Activated CD4-positive, alpha-beta T cell treated with anti-CD3 and anti-CD28 coated beads, Interleukin-2, amount 50 U/mL, for 4 hours (primary cell): ENCODE data around the gene SLC50A1.

Source experiments
- DNase-seq, 2 experiments: peaks; one replicate each; pipeline ENCODE4 v3.0.0-alpha.2; 2020

Gene SLC50A1

GRCh38 chr1:155172732-155173477 is 37.3 kb downstream of the SLC50A1 start, which contains the start of gene KRTCAP2:
TSS of gene KRTCAP2 (minus strand) at chr1:155173304. CDS start at chr1:155173224, 80 bp downstream.
- DNase-seq: peak; percentile 91 to 92

DNA sequence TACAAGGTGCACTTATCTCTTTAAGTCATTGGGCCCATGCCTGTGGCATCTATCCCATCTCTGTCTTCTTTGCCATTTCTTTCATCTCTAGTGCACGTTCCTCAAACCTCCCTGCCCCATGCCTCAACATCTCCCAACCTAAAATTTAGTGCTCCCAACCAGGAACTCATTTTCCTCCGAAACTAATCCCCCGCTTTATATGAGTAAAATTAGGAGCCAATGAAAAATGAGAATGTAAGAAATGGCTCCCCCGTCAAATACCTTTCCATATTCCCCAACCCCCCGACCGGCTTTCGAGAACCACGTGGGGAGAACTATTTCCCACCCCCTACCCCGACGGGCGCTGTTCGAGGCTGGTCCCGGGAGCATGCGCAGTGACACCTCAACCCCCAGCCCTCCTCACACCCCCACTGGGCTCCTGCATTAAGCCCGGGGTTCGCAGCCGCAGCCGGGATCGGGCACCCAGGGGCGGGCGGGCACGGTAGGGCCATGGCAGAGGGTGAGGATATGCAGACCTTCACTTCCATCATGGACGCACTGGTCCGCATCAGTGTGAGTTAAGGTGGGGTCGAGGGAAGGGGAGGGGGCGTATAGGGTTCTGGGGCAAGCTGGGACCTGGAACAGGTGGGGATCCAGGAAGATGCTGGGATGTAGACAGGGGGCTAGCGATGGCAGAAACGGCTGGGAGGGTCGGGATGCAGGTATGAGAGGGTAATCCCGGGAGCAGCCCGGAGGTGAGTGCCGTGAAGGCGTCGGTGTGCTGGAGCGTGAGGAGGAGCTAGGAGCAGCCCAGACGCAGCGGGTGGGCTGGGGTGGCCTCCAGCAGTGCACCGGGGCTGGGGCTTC is 38.0 kb downstream of the SLC50A1 start, which contains the start of gene TRIM46:
Gene TRIM46 (plus strand): TSS at position 372 of the 846 bp plus-strand sequence. CDS start 118 bp downstream, at position 490.
- DNase-seq: peak; percentile 63 to 72

DNA sequence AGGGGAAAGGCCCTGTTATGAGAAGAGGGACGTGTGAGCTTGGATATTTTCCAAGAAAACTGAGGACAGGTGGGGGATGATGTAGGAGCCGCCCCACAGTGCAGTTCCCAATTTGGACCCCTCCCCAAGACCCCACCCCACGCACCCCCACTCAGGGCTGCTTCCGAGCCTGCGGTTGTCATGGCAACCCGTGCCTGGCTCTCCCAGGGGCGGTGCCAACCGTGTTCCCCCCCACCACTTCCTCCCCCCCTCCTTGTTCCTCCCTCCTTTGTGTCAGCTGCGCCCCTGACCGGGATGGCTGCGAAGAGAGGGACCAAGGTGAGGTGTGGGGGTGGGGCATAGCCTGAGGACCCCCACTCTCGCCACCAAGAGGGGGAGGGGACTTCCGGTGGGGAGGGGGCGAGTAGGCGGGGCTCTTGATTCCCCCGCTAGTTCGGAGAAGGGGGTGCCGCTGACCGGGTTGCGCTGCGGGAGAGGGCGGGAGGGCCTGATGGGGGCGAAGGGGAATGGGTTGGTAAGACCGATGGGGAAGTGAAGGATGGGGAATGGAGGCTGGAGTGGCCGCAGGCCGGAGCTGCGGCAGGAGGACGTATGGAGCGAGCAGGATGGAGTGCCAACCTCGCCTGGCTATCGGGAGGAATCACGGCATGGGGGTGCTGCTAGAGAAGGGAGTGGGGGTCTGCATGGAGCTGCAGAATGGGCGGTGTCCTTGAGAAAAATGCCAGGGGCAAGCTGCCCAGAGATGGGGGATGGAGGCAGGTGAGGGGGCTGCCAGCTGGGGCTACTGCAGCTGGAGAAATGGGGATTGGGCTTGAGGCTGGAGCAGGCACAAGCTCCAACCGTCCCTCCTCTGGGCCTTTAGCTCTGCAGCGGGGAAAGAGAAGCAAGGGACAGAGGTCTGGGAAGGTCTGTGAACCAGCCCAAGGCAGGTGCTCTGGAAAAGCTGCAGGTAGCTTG is 39.0 kb downstream of the SLC50A1 start:
- DNase-seq: peak; percentile 38 to 45

DNA sequence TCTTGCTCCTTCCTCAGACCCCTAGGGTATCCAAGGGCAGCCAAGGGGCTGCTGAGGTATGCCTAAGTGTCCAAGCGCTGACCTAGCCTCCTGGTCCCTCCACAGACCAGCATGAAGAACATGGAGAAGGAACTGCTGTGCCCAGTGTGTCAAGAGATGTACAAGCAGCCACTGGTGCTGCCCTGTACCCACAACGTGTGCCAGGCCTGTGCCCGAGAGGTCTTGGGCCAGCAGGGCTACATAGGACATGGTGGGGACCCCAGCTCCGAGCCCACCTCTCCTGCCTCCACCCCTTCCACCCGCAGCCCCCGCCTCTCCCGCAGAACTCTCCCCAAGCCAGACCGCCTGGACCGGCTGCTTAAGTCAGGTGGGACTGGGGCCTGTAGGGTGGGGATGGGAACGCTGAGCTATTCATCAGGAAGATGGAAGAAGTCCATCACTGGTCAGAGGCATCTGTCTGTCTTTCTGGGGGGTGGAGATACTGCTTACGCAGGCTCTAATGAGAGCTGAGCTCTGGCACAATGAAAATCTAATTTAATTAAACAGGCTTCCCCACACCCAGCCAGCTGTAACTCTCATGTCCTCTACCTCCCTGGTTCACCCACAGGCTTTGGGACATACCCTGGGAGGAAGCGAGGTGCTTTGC is 39.8 kb downstream of the SLC50A1 start:
- no peak for DNase-seq

DNA sequence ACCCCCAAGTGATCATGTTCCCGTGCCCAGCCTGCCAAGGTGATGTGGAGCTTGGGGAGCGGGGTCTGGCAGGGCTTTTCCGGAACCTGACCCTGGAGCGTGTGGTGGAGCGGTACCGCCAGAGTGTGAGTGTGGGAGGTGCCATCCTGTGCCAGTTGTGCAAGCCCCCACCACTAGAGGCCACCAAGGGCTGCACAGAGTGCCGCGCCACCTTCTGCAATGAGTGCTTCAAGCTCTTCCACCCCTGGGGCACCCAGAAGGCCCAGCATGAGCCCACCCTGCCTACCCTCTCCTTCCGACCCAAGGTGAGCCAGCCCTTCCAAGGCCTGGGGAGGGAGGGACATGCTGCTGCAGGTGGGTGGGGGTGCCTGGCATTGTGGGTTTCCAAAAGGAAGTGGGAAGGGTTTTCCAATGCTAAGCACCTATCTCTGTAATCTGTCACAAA is 40.3 kb downstream of the SLC50A1 start:
- DNase-seq: no peak

- peak; percentile 81 to 83 for DNase-seq
Observed at GRCh38 chr1:155176544-155177071, 41.0 kb downstream of the SLC50A1 start.

DNA sequence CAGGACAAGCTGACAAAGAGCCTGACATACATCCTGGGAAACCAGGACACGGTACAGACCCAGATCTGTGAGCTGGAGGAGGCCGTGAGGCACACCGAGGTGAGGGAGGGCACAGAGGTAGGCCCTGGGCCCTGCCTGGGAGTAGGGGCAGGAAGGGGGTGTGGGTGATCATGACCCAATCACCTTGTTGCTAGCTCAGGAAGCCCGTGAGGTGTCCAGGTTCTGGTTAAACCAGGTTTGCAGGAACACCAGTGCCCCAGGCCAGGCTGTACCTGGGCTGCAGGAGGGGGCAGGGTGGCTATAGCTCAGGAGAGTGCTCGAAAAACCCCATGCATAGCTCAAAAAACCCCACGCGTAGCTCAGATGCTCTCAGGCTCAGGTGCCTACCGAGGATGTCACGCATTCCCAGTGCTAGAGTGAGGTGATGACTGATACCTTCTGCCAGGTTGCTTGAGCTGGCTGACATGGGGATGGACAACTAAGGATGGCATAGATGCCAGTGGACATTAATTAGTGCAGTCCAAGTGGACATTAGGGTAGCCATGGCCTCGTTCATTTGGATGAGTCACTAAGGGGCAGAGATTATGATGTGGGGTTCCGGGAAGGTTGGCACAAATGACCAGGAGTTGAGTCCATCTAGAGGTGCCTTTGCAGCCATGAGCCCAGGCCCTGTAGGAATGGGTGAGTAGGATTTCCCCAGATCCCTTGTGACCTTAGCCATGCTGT is 41.7 kb downstream of the SLC50A1 start:
- no peak for DNase-seq

DNA sequence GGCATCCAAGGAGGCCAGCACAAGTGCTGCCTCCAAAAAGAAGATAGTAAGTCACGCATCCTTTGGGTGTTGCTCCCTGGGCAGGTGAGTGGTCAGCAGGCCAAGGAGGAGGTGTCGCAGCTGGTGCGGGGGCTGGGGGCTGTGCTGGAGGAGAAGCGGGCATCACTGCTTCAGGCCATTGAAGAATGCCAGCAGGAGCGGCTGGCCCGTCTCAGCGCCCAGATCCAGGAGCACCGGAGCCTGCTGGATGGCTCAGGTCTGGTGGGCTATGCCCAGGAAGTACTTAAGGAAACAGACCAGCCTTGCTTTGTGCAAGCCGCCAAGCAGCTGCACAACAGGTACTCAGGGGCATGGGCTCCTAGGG is 42.2 kb downstream of the SLC50A1 start:
- no peak for DNase-seq

DNA sequence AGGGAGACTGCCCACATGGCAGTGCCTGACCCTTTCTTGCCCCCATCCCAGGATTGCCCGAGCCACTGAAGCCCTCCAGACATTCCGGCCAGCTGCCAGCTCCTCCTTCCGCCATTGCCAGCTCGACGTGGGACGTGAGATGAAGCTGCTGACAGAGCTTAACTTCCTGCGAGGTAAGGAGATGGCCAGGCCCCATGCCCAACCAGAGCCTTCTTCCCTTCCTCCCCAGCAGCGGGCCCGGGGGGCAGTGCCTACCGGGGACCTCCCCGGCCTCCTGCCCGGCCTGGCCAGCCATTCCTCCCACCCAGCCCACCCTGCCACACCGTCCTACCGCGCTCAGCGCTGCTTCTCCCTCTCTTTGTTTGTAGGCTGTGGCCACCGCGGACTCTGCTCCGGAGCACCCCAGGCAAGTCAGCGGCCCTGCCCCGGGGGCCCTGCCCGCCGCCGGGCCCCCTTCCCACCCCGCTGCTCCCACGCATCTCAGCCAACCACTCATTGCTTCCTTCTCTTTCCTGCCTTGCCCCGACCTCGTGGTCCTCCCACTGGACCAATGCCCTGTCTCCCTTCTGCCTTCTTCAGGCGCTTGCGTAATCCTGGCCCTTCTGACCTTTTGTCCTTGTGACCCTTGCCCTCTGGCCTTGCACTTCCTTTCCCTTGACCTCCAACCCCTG is 42.9 kb downstream of the SLC50A1 start:
- no peak for DNase-seq

DNA sequence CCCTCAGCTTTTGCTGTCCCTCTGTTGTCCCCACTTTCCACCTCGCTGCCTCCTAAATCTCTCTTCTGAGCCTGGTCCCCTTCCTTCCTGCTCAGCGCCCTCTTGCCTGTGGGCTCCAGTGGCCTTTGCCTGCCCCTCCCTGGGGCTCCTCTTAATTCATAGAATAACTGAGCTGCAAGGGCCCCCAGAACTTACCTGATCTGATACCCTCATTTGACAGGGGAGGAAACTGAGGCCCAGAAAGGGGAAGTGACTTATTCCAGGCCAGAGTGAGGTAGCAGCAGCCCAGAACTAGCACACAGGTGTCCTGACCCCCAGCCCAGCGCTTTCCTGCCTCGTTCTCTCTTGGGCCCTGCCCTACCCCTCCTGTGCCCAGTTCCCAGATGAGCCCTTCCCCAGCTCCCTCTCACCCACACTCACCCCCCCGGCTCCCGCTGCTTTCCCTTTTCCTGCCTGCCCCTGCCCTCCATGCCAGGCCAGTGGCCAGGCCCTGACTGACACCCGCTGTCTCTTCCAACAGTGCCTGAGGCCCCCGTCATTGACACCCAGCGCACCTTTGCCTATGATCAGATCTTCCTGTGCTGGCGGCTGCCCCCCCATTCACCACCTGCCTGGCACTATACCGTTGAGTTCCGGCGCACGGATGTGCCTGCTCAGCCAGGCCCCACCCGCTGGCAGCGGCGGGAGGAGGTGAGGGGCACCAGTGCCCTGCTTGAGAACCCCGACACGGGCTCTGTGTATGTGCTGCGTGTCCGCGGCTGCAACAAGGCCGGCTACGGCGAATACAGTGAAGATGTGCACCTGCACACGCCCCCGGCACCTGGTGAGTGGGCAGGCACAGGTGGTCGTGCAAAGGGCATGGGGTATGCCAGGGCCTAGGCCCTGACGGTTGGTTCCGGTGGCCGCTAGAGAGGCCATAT is 43.7 kb downstream of the SLC50A1 start:
- DNase-seq: no peak

GRCh38 chr1:155181371-155182051 is 45.9 kb downstream of the SLC50A1 start:
- DNase-seq: no peak

DNA sequence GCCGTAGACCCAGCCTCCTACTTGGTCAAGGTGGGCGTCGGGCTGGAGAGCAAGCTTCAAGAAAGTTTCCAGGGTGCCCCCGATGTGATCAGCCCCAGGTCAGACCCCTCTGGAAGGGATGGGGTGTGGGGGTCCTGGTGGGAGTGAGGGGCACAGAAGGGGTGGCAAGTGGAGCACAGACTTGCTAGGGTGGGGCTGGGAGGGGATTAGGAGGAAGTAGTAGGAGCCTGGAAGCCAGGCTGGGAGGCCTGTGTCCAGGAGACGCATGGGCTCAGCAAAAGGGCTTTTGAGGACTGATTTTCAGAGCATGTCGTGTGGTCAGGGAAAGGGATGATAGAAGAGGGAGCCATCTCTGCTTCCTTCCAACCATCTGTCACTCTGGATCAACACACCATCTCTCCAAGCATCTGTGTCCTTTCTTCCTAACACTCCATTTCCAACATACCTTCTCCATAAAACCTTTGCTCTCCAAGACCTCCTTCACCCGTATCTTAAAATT is 46.4 kb downstream of the SLC50A1 start:
- DNase-seq: no peak

- no peak for DNase-seq
Observed at GRCh38 chr1:155183775-155184221, 48.1 kb downstream of the SLC50A1 start.

DNA sequence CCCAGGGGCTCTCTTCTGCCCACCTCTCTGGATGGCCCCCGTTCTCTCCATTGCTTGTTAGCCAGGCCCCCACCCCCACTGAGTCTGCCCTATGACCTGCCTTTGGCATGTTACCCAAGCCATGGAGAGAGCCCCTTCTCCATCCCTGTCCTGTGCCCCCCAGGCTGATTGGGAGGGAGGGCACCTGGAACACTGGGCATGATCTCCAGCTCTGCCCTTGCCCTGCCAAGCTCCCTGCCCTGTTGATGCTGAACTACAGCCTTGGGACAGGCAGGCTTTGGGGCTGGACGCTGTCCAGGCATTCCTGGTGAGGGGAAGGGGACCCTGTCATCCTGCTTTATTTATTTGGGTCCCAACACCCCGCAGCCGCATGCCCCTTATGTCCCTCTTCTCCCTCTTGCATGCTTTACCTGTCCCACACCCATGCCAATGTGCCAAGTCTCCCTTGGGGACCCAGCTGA is 48.7 kb downstream of the SLC50A1 start:
- no peak for DNase-seq

DNA sequence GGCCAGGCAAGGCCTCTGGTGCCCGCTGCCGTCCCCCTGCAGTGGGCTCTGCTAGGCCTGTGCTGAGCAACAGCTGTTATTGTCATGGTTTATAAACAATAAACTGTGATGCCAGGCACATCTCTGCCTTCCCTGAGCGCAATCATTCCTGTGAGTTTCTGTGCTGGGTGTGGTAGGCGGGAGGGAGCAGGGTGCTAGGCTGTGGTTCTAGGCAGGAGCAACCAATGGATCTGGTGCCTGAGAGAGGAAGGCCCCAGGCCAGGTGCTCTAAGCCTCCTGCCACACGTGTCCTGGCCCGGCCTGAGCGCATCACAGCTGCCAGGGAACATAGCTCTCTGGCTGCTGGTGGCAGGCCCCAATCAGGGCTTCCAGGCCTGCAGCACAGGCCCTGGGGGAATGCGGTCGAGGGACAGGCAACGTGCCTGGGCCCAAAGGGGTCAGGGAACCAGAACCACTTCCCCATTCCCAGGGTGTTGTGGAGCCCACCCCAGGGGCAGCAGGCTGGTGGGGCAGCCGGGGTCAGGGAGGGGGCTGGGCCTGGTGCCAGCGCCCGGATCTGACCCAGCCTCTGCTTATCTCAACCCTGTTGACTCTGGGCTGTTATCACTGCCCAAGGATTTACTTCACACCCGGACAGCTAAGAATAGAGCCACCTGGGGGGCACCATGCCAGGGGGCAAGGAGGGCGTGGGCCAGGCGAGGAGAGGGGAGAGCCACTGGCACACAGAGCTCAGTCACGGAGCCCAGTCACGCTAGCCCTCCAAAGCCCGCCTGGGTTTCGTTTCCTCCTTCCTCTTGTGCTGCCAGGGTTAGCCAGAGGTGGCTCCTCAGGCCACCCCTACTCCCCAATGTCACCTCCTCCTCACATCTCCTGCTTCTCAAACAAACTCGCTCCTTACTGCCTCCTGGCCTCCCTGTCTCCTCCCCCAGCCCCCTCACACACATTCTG is 49.5 kb downstream of the SLC50A1 start:
- no peak for DNase-seq

DNA sequence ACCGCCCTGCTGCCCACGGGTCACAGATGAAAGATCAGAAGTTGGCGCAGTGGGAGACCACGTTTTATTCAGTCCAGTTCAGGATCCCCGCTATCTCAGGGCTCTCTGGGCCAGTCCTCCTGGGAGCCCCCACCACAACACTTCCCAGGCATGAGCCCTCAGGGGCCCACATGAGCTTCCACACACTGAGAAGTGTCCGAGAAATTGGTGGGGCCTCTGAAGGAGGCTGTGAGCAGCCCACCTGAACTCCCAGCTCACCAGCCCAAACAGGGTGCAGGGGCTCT is 50.1 kb downstream of the SLC50A1 start:
- no peak for DNase-seq

DNA sequence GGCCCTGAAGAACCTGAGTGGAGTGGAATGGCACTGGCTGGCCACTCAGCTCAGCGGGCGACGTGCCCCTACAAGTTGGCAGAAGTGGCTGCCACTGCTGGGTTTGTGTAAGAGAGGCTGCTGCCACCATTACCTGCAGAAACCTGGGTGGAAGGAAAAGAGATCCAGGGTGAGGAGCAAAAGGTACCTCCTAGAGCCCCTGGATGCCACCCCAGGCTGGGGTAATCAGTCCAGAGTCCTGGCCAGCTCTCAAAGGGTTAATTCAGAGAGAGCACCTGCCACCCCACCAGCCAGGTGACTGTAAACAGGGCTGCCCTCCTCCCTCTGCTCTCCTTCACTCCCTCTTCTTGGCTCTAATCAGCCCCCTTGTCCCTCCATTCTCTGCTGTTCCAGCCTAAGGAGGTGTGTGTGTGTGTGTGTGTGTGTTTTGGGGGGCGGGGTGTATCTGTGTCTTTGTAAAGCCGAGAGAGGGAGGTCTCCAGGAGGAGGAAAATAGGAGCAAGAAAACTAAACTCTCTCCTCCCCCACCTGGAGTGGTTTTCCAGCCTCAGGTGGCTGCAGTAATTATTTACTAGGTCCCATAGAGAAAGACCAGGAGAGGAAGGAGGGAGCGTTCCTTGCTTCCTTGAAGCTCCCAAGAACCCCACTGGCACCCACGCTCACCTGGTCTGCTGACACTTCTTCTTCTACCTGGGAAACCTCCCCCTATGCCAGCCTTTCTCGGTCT is 50.6 kb downstream of the SLC50A1 start:
- no peak for DNase-seq
